HepG2 (cell line): ENCODE measurements around the gene HNRNPA1L2. TPM values are rescaled to one million over a fixed set of nuclear protein-coding genes. Genes with fewer than 3 reads are reported as not detected.

Experiments used
- FOXP1 ChIP-seq, 2 experiments: fragments of 450-650 bp in 1 of 2; IDR thresholded peaks; 2 replicates each; pipeline ENCODE4 v1.6.1; 2017 to 2018; ENCODE audit warnings: antibody characterized with exemption in 1 of 2
- FOXP4 ChIP-seq: sonication (generic); formaldehyde crosslinking; IDR thresholded peaks from 2 replicates; pipeline ENCODE4 v1.4.0; 2020; ENCODE audit warnings: missing genetic modification reagents
- GATAD2A ChIP-seq: IDR thresholded peaks from 2 replicates; pipeline ENCODE4 v1.6.1; 2016
- MED8 ChIP-seq: sonication (generic); formaldehyde crosslinking; IDR thresholded peaks from 2 replicates; pipeline ENCODE4 v1.8.1; 2023; ENCODE audit warnings: mild to moderate bottlenecking, missing genetic modification reagents; ENCODE audit not compliant: insufficient replicate concordance
- NAIF1 ChIP-seq: sonication (generic); formaldehyde crosslinking; IDR thresholded peaks from 2 replicates; pipeline ENCODE4 v1.5.0; 2020; ENCODE audit warnings: mild to moderate bottlenecking, missing genetic modification reagents, borderline replicate concordance
- NFKB2 ChIP-seq: sonication (generic); formaldehyde crosslinking; IDR thresholded peaks from 2 replicates; pipeline ENCODE4 v1.4.0; 2020; ENCODE audit warnings: missing genetic modification reagents, borderline replicate concordance
- REPIN1 ChIP-seq: sonication (generic); formaldehyde crosslinking; IDR thresholded peaks from 2 replicates; pipeline ENCODE4 v1.8.0; 2022; ENCODE audit warnings: missing genetic modification reagents, low read depth, mild to moderate bottlenecking, borderline replicate concordance
- ZNF136 ChIP-seq: sonication (generic); formaldehyde crosslinking; IDR thresholded peaks from 2 replicates; pipeline ENCODE4 v1.8.1; 2022; ENCODE audit warnings: low read depth, mild to moderate bottlenecking, moderate library complexity, missing genetic modification reagents
- ZNF142 ChIP-seq: sonication (generic); formaldehyde crosslinking; IDR thresholded peaks from 2 replicates; pipeline ENCODE4 v1.4.0; 2020; ENCODE audit warnings: missing genetic modification reagents
- ZNF275 ChIP-seq: sonication (generic); formaldehyde crosslinking; IDR thresholded peaks from 2 replicates; pipeline ENCODE4 v1.8.0; 2022; ENCODE audit warnings: missing genetic modification reagents, mild to moderate bottlenecking, inconsistent platforms, borderline replicate concordance
- ZNF790 ChIP-seq: sonication (generic); formaldehyde crosslinking; IDR thresholded peaks from 2 replicates; pipeline ENCODE4 v1.8.0; 2022; ENCODE audit warnings: missing genetic modification reagents, mild to moderate bottlenecking, borderline replicate concordance
- polyA plus RNA-seq, 8 experiments: library from polyadenylated mRNA; depleted of rRNA in 3 of 8; stranded (reverse) in 7 of 8; unstranded in 1 of 8; fragments of >200 nt; fragmentation: Illumina TruSeq in 4 of 8; extraction: Trizol in 4 of 8; gene quantifications; 2 replicates each; pipeline versions ENCODE4 v1.2.1 to v1.2.3, GENCODE V29; 2011 to 2016; ENCODE audit warnings: low read depth in 4 of 8, missing spikeins in 1 of 8, mixed read lengths in 1 of 8; ENCODE audit not compliant: insufficient read depth in 1 of 8
- total RNA-seq, 5 experiments: library from RNA; depleted of rRNA; stranded (reverse); fragments of >200 nt; fragmentation: Illumina TruSeq; extraction: Trizol; gene quantifications; 2 replicates each; pipeline ENCODE4 v1.2.3, GENCODE V29; 2016; ENCODE audit warnings: low read depth in 1 of 5
- TF ChIP-seq, protein P1 (sequence below): IDR thresholded peaks from 2 replicates; pipeline ENCODE4 v1.6.1; 2016; ENCODE audit warnings: missing genetic modification reagents, missing compliant biosample characterization
- TF ChIP-seq, protein P2 (sequence below): sonication (generic); formaldehyde crosslinking; IDR thresholded peaks from 2 replicates; pipeline ENCODE4 v1.8.1; 2023; ENCODE audit warnings: mild to moderate bottlenecking, inconsistent platforms, moderate library complexity, missing genetic modification reagents, borderline replicate concordance
- TF ChIP-seq, protein P3 (sequence below): sonication (generic); formaldehyde crosslinking; IDR thresholded peaks from 2 replicates; pipeline ENCODE4 v1.4.0; 2020; ENCODE audit warnings: missing genetic modification reagents

HNRNPA1L2 gene
- total and polyA plus RNA-seq, 2 of the 13 experiments (the other 11 are each of a cell fraction or from before 2014, with no cell fraction given) = 3.6 to 7.1 TPM

GRCh38 chr13:52617070-52618060 lies 24.9 kb upstream of the HNRNPA1L2 start (continued):
- 0 out of 2 replicates have a peak, but pooled peaks have one; percentile 56 for TF ChIP-seq ZNF142 (CRISPR knock-in tag)
- peak; percentile 69; the same call in 1 of the 2 replicates for TF ChIP-seq ZNF790 (CRISPR knock-in tag)
- TF ChIP-seq ZNF275 (CRISPR knock-in tag) = no peak
- TF ChIP-seq, protein P1, sequence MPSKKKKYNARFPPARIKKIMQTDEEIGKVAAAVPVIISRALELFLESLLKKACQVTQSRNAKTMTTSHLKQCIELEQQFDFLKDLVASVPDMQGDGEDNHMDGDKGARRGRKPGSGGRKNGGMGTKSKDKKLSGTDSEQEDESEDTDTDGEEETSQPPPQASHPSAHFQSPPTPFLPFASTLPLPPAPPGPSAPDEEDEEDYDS (CRISPR knock-in tag) = peak; percentile 56
- no peak for TF ChIP-seq ZNF136
- TF ChIP-seq FOXP1 (IDR thresholded peaks at IDR 0.05) = no peak
- TF ChIP-seq FOXP1 (CRISPR knock-in tag; IDR thresholded peaks at IDR 0.05) = peak; percentile 63; the same call in 1 of the 2 replicates
- peak; percentile 54 for TF ChIP-seq MED8
- TF ChIP-seq, protein P2, sequence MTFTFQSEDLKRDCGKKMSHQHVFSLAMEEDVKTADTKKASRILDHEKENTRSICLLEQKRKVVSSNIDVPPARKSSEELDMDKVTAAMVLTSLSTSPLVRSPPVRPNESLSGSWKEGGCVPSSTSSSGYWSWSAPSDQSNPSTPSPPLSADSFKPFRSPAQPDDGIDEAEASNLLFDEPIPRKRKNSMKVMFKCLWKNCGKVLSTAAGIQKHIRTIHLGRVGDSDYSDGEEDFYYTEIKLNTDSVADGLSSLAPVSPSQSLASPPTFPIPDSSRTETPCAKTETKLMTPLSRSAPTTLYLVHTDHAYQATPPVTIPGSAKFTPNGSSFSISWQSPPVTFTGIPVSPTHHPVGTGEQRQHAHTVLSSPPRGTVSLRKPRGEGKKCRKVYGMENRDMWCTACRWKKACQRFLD (CRISPR knock-in tag) = no peak
- TF ChIP-seq FOXP4 (CRISPR knock-in tag) = 0 out of 2 replicates have a peak, but pooled peaks have one; percentile 42
- TF ChIP-seq NFKB2 (CRISPR knock-in tag) = peak; percentile 64; the same call in 1 of the 2 replicates
- no peak for TF ChIP-seq REPIN1 (CRISPR knock-in tag)
- TF ChIP-seq, protein P3, sequence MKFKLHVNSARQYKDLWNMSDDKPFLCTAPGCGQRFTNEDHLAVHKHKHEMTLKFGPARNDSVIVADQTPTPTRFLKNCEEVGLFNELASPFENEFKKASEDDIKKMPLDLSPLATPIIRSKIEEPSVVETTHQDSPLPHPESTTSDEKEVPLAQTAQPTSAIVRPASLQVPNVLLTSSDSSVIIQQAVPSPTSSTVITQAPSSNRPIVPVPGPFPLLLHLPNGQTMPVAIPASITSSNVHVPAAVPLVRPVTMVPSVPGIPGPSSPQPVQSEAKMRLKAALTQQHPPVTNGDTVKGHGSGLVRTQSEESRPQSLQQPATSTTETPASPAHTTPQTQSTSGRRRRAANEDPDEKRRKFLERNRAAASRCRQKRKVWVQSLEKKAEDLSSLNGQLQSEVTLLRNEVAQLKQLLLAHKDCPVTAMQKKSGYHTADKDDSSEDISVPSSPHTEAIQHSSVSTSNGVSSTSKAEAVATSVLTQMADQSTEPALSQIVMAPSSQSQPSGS = peak; percentile 79; the same call in 1 of the 2 replicates
- TF ChIP-seq NAIF1 = peak; percentile 49
- TF ChIP-seq GATAD2A (CRISPR knock-in tag) = peak; percentile 74; the same call in 1 of the 2 replicates
